GM23248 (cell line): Measurements from ENCODE around the gene TRAPPC2.

Experiments
- EZH2 ChIP-seq: fragments of 200-600 bp; sonication (generic); IDR thresholded peaks from 2 replicates; pipeline ENCODE4 v1.6.1; 2018; ENCODE audit warnings: antibody characterized with exemption, mild to moderate bottlenecking; ENCODE audit not compliant: insufficient read depth, poor library complexity, severe bottlenecking
- EZH2phosphoT487 ChIP-seq: fragments of 200-600 bp; sonication (generic); IDR thresholded peaks from 2 replicates; pipeline ENCODE4 v1.6.1; 2018; ENCODE audit warnings: antibody characterized with exemption, moderate library complexity, mild to moderate bottlenecking, low read depth; ENCODE audit not compliant: insufficient read depth

DNA sequence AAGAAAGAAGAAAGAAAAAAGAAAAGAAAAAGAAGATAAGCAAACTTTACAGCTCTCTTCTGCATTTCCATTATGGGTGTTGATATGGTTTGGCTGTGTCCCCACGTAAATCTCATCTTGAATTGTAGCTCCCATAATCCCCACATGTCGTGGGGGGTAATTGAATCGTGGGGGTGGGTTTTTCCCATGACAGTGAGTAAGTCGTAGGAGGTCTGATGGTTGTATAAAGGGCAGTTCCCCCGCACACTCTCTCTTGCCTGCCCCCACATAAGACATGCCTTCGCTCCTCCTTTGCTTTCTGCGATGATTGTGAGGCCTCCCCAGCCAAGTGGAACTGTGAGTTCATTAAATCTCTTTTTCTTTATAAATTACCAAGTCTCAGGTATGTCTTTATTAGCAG, 52.8 kb downstream of the TRAPPC2 start:
- TF ChIP-seq EZH2phosphoT487 (no peak), EZH2 (no peak)
